ENCODE measurements around the gene ISLR. TPM values are rescaled to one million over a fixed set of nuclear protein-coding genes. Genes with fewer than 3 reads are reported as not detected.

The ISLR gene
- total RNA-seq, 1 donor from 2014 or later, result 46.8 TPM

DNA sequence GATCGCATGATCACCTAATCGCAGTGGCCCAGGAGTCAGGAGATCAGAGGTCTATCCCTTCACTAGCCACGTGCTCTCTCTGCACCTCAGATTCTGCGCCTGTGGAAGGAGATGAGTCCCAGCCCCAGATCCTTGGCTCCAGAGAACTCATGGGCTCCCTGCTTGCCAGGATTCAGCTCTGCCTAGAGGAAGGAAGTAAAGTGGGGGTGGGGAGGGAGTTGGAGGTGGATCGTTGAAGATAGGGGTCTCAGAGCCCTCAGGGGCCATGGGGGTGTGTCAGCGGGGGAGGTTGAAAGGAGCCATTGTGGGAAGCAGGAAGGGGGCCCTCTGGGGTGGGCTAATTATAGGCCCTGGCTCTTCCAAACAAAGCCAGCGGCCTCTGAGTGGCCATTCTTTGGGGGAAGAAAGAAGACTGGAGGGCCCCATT, 40.4 kb downstream of the ISLR start:
- no peak for DNase-seq

DNA sequence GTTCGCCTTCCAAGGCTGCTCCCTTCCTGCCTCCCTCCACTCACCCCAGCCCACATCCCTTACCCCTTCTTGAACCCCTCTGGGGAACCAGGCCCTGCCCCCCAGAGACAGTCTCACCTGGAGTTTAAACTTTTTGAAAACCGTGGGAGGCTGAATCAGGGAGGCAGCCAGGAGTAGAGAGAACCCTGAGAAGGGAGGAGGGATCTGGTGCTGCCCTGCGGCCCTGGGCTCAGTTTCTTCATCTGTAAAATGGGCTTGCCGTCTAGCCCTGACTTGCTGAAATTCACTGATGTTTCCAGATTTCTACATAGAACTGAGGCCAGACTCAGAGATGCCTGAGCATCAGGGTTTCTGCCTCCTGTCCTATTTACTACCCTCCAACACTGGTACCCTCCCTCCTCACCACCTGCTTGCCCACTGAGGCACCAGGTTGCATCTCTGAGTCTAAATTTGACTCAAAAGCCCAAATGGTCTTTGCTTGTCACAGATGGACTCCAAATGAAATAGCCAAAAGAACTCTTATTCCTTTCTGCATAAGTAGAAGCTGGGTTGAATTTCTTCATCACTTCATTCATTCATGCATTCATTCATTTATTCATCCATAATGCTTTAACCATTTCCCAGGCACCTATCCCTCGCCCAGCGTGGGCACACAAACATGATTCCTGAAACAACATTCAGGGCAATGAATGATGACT, 41.0 kb downstream of the ISLR start:
- no peak for DNase-seq

DNA sequence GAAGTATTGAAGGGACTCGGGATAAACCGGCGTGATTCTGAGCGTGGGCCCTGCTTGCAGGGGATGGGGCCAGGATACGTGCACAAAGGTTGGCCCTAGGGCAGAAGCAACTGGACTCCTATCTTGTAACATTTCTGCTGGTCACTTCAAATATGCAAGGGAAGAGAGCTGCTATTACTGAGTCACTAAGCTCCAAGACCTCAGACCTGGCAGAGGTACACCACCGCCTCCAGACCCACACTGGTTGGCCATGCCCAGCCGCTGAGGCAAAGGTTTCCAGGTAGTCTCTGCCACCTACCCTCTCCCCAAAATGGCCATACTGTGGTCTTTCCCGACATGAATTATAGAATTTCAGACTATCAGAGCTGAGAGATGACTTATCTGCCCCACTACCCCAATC, 42.4 kb downstream of the ISLR start:
- DNase-seq, result no peak

DNA sequence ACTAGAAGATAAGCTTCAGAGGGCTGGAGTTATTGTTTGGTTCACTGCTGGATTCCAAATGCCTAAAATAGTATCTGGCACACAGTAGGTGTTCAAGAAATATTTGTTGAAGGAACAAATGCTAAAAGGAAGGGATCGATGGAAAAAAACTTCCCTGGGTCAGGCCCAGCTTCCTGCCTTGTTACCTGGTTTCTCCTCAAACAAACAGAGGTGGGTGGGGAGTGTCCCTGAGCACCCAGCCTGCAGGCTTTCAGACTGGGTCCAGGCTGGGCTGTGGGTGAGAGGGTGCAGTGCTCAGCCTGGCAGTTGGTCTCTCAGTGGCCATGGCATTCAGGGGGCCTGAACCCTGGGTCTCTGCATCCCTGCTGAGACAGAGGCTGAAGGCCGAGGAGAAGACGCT, 43.4 kb downstream of the ISLR start:
- DNase-seq, result no peak

DNA sequence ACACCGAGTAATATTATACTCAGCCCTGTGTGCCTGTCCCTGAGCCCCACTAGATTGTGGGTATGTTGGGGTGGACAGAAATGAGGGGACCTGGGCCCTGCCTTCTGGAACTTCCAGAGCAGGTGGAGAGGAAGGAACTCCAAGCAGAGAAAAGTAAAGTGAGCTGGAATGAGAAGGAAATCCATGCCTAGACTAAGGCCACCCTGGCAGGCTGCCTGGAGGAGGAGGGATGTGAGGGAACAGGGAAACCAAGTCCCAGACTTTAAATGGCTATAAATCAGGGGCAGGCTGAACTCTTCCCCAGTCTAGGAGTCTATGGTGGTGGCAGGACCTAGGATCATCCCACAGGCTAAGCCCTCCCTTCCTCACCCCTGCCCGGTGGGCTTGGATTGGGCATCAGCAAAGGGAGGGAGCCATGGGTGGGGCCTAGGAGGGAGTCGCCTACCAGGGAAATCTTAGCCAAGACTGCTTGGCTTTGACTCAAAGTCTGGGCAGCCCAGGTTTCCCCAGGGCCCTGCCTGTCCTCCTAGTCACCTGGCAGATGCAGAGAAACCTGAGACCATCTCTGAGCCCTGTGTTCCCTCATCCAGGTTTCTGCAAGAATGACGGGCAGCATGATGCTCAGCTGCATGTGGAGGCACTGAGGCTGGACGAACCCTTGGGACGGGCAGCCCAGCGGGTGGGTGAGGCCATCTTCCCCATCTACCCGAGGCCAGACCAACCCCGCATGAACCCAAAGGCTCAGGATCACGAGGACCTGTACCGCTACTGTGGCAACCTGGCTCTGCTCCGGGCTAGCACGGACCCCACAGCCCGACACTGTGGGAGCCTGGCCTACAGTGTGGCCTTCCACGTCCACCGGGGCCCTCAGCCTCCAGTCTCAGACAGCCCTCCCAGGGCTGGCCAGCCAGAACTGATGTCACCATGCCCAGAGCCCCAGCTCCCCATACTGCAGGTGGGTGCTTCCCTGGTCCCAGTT, 44.7 kb downstream of the ISLR start:
- no peak for DNase-seq

DNA sequence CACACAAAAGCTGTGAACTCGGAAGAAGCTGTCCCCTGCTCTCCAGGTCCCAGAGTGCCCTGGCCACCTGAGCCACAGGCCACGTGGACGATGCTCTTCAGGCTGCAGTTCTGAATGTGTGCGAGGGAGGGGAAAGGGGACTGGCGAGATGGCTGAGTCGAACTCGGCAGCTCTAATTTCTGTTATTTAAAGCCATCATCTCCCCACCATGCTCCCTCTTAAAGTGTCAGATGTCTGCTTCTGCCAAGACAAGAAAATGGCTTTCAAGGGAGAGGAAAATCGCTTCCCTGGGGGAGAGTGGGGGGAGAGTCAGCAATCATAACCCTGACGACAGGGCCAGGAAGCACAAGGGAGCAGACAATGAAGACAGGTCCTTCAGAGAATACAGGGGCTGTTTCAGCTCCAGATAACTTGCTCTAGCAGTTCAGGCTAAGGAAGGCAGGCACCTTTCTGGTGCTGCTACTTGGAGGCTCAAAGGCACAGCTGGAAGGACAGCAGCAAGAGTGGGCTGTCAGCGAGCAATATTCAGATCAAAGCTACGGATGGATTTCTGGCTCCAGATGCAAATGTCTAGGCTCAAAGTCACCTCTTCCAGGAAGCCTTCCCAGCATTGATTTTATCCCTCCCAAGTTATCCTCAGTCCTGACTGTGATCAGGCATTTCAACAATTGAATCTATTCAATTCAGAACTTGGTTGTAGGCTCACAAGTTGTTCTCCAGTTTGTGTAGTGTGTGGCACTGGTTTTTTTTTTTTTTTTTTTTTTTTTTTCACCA, 47.2 kb downstream of the ISLR start:
- DNase-seq, result no peak

DNA sequence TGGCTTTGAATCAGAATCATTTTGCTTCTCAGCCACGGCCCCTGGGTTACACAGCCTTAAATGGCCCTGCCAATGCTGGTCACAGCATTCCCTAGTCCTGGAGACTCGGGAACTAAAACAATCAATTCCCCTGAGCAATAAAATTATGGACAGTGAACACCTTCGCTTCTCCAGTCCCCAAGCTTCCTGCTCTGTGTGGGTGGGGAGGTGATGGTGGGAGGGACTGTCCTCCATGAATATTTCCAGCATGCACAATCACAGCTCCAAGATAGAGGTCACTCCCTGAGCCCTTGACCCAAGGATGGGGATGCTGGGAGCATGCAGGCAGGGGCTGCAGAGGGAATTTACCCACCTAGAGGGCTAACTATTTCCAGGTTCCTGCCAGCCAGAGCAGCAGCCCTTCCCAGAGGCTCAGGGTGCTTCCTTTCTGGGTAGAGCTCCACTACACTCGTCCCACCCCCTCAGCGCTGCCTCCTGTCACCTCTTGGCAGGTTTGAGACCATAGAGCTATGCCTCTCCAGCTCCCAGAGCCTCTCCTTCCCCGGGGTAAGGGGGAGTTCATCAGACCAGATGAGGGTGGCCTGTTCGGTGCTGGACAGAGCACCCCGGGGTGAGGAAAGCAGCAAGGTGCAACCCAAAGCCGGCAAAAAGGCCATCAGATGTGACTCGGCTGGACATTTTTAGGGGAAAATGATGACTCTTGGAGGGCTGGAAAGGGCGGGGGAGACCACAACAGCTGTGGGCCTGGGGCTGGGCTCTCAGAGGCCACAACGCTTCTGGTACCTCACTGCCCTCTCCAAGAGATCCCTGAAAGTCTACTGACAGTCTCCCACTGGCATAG, 48.1 kb downstream of the ISLR start:
- no peak for DNase-seq

DNA sequence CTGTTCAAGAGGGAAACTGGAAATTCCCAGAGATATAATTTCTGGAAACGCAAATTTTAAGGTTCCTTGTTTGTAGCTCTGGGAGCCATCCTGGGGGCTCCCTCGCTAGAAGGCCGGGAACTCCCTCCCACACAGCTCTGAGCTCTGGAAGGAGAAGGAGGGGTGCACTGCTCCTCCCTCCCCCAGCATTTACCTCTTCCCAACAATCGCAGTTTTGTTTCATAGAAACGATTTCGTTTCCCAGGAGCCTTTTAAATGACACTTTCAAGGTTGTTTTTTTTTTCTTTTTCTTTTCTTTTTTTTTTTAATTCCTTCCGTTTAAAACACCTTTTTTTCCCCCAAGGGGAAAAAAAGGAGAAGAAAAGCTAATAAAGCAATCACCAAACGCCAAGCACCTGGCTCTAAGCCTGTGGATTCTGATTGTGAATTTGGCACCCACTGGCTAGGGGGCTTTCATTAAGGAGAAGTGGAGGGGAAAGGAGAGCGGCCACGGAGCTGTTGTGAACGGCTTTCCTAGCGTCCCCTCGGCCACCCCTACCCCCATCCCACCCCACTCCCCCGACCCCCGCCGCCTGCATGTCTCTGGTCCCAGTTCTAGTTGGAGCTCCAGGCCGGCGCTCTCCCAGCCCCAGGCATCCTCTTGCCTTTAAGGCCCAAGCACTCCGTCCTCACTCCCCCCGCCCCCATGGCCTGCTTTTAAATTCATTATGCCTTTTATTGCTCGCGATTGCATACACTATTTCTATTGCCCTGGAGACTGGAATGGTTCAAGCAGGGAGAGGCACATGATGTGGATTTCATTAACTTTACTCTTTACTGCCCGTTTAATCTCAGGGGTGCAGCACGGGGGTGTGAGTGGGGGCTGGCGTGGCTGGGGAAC, 49.0 kb downstream of the ISLR start:
- DNase-seq, result no peak

DNA sequence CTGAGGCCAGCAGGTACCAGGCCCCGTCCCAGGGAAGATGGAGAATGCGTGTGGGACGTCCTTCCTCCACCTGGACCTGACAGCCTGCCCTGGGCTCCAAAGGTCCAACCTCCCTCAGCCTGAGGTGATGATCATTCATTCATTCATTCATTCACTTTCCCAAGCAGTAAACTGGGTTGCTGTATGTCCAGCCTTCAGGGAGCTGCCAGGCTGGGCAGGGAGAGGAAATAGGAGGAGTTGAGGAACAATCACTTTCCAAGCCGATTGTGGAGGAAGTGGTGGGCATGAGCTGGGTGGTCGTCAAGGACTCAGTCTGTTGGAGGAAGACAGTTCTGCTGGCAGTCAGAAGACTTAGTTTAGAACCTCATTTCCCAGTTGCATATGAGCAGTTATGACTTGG, 52.4 kb downstream of the ISLR start:
- DNase-seq, result no peak

Small RNA genes lying within 50 kb of the gene (small RNA-seq; reads per million reads assigned to genes)
- not detected for gene RF00017 (ENCODE audit: low replicate concordance)

Other genes with a start within 250 kb of the ISLR start
- 27.6 TPM for gene LOXL1, start 247.2 kb upstream of the ISLR start, total RNA-seq
- 7.8 TPM for gene STOML1, start 181.4 kb upstream of the ISLR start, total RNA-seq
- 28.6 TPM for gene PML, start 179.0 kb upstream of the ISLR start, total RNA-seq
- 0.89 TPM for gene GOLGA6A, start 91.2 kb upstream of the ISLR start, total RNA-seq
- gene ISLR2, start 43.1 kb upstream of the ISLR start, total RNA-seq, result 0.79 TPM
- gene STRA6, start 29.1 kb downstream of the ISLR start, total RNA-seq, result 0.49 TPM
- gene CCDC33, start 62.6 kb downstream of the ISLR start, total RNA-seq, result 0.20 TPM
- gene CYP11A1, start 193.9 kb downstream of the ISLR start, total RNA-seq, result 0.69 TPM